ENCODE results near the gene MTREX.

MTREX gene

GRCh38 chr5:55383254-55383653, 75.5 kb downstream of the MTREX start:
- DNase-seq (ENCODE audit: low read depth, low spot score), result no peak

GRCh38 chr5:55384072-55384471, 76.3 kb downstream of the MTREX start:
- no peak for DNase-seq (ENCODE audit: low read depth, low spot score)

- no peak for DNase-seq (ENCODE audit: low read depth, low spot score)
Measured at GRCh38 chr5:55385227-55385626, 77.4 kb downstream of the MTREX start.

GRCh38 chr5:55385846-55386245, 78.1 kb downstream of the MTREX start:
- no peak for DNase-seq (ENCODE audit: low read depth, low spot score)

- no peak for DNase-seq (ENCODE audit: low read depth, low spot score)
Measured at GRCh38 chr5:55386356-55386755, 78.6 kb downstream of the MTREX start.

- no peak for DNase-seq (ENCODE audit: low read depth, low spot score)
Measured at GRCh38 chr5:55387865-55388264, 80.1 kb downstream of the MTREX start.

- no peak for DNase-seq (ENCODE audit: low read depth, low spot score)
Measured at GRCh38 chr5:55391707-55392106, 83.9 kb downstream of the MTREX start.

GRCh38 chr5:55392669-55393068, 84.9 kb downstream of the MTREX start:
- DNase-seq (ENCODE audit: low read depth, low spot score), result no peak

GRCh38 chr5:55393501-55394175, 85.8 kb downstream of the MTREX start:
- DNase-seq (ENCODE audit: low read depth, low spot score), result no peak

GRCh38 chr5:55402199-55402598, 94.4 kb downstream of the MTREX start:
- no peak for DNase-seq (ENCODE audit: low read depth, low spot score)

- DNase-seq (ENCODE audit: low read depth, low spot score), result no peak
Measured at GRCh38 chr5:55406292-55406691, 98.5 kb downstream of the MTREX start.

- DNase-seq (ENCODE audit: low read depth, low spot score), result no peak
Measured at GRCh38 chr5:55407059-55407684, 99.4 kb downstream of the MTREX start.

- no peak for DNase-seq (ENCODE audit: low read depth, low spot score)
Measured at GRCh38 chr5:55407984-55408383, 100.2 kb downstream of the MTREX start.

GRCh38 chr5:55409775-55410174, 102.0 kb downstream of the MTREX start:
- no peak for DNase-seq (ENCODE audit: low read depth, low spot score)

GRCh38 chr5:55410845-55411244, 103.1 kb downstream of the MTREX start:
- no peak for DNase-seq (ENCODE audit: low read depth, low spot score)

- DNase-seq (ENCODE audit: low read depth, low spot score), result no peak
Measured at GRCh38 chr5:55411876-55412275, 104.1 kb downstream of the MTREX start.

GRCh38 chr5:55413644-55414043, 105.9 kb downstream of the MTREX start:
- DNase-seq (ENCODE audit: low read depth, low spot score), result no peak

- no peak for DNase-seq (ENCODE audit: low read depth, low spot score)
Measured at GRCh38 chr5:55415071-55415470, 107.3 kb downstream of the MTREX start.

GRCh38 chr5:55416306-55416705, 108.5 kb downstream of the MTREX start:
- no peak for DNase-seq (ENCODE audit: low read depth, low spot score)

GRCh38 chr5:55418994-55419968, 111.5 kb downstream of the MTREX start:
- DNase-seq (ENCODE audit: low read depth, low spot score), result no peak

GRCh38 chr5:55421074-55421529, 113.3 kb downstream of the MTREX start:
- DNase-seq (ENCODE audit: low read depth, low spot score), result no peak

GRCh38 chr5:55426455-55426854, 118.7 kb downstream of the MTREX start:
- no peak for DNase-seq (ENCODE audit: low read depth, low spot score)

Measured in brain pericyte (primary cell).